ENCODE results near the gene TNFSF9.
"Not testable (repeated sequence)": the region's sequence is repeated elsewhere in the genome, so short reads cannot be mapped to it uniquely, and the experiment has no call there.

Gene TNFSF9

DNA sequence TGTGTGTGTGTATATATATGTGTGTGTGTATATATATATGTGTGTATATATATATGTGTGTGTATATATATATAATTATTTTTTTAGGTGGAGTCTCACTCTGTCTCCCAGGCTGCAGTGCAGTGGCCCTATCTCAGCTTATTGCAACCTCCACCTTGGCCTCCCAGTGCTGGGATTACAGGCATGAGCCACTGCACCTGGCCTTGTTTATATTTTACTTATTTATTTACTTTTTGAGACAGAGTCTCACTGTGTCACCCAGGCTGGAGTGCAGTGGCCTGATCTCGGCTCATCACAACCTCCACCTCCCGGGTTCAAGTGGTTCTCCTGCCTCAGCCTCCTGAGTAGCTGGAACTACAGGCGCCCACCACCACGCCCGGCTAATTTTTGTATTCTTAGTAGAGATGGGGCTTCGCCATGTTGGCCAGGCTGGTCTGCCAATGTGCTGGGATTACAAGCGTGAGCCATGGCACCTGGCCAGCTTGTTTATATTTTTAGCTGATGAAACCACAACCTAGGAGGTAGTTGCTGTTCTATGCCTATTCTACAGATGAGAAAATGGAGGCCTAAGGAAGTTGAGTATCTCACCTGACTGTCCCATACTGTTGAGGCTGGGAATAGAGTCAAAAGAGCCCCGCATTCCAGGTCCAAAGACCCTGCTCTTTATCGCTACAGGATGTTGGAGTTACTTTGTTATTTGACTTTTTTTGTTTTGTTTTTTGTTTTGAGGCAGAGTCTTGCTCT lies 22.6 kb upstream of the TNFSF9 start:
- not testable (repeated sequence) for DNase-seq

- DNase-seq, result no peak
Observed at GRCh38 chr19:6509118-6509971, 21.5 kb upstream of the TNFSF9 start.

DNA sequence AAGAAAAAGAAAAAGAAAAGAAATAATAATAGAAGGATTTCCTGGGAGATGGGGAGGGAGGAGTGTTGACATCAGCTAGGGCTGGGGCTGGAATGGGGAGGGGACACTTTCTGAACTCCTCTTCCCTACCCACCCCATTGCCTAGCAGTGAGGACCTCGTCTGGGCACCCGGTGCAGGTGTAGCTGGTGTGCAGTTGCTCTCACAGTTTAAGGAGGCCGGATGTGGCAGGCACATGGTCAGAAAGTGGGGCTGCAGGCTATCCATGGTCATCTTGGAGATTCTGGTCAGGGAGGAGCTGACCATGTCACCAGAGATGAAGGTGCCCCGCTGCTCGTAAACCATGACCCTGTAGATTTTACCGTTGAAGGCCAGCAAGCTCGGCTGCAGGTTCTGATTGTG lies 20.2 kb upstream of the TNFSF9 start:
- DNase-seq, result no peak

DNA sequence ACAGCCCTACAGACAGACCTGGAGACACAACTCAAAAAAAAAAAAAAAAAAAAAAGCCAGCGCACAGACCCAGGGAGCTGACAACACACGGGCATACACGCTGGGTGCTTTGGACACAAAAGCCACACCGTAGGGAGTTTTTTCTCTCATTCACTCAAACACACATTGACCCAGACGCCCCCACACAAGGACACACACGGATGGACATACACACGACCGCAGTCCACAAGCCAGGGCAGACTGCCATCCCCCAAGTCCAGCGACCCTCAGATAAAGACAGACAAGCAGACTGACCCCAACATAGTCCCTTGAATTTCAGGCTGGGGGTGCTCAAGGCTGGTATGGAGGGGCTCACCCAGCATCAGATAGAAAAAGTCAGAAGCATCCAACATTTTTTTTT lies 16.7 kb upstream of the TNFSF9 start:
- DNase-seq, result no peak

DNA sequence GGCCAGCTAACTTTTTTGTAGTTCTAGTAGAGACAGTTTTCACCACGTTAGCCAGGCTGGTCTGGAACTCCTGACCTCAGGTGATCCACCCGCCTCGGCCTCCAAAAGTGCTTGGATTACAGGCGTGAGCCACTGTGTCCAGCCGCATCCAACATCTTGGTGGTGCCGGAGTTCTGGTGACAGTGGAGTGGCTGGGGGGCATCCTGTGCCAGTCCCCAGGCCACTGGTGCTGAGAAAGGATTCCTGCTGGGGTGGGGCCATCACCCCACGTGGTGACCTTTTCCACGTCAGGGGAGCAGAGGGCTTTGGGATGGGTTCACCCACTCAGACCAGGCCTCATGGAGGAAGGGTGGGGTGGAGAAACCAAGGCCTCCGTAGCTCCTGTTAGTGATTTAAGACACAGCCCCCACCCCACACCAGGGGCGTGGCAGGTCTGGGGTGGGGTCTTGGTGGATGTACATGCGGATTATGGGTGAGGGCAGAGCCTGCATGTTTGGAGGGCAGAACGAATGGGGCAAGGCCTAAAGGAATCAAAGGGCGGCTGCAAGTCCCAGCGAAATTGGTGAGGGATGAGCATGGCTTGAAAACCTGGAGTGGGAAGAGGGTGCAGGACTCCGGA lies 15.8 kb upstream of the TNFSF9 start:
- DNase-seq, result no peak

DNA sequence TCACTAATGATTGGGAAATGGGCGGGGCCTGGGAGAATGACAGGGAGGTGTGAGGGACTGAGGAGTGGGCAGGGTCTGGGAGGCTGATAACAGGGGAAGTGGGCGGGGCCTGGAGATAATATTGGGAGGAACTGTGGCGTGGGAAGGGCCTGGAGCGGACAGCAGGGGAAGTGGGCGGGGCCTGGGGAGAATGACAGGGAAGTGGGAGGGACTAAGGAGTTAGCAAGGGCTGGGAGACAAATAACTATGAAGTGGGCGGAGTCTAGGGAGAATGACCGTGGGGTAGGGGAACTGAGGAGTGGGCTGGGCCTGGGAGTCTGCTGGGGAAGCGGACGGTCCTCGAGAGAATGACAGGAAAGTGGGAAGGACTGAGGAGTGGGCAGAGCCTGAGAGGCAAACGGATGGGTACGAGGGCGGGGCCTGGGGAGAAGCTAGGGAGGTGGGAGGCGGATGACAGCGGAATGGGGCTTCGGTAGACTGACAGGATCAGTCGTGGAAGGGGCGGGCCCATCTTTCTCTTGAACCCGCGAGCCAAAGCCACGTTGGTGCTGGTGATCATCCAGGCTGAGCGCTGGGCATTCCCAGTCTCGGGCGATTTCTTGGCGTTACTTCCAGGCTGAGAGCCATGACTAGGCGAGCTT lies 14.7 kb upstream of the TNFSF9 start:
- DNase-seq, result peak; percentile 77

DNA sequence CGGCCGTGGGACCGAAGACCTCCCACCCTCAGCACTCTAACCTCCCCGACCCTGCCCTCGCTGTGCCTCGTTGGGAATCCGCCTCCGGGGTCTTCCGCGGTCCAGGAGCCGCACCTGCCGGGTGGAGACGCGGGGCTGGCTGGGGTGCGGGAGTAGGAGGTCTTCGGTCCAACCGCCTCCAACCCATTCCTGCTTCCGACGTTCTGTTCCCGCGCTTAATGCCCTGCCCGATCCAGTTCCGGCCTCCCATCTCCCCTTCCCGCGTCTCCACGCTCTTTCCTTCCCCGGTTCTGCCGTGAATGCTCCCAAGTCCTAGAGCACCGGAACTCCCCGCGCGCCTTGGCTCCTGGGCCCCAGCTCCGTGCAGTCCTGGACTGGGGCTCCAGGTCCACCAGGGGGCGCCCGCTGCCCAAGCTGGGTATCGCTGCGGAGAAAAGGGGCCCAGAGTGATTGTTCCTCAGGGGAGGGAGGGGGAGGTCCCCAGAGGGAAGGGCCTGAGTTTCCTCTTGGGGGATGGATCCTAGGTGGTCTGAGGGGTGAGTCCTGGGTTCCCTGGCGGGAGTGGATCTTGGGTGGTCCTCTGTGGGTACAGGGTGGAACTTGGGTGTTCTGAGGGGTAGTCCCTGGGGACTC lies 14.1 kb upstream of the TNFSF9 start:
- DNase-seq, result peak; percentile 94

DNA sequence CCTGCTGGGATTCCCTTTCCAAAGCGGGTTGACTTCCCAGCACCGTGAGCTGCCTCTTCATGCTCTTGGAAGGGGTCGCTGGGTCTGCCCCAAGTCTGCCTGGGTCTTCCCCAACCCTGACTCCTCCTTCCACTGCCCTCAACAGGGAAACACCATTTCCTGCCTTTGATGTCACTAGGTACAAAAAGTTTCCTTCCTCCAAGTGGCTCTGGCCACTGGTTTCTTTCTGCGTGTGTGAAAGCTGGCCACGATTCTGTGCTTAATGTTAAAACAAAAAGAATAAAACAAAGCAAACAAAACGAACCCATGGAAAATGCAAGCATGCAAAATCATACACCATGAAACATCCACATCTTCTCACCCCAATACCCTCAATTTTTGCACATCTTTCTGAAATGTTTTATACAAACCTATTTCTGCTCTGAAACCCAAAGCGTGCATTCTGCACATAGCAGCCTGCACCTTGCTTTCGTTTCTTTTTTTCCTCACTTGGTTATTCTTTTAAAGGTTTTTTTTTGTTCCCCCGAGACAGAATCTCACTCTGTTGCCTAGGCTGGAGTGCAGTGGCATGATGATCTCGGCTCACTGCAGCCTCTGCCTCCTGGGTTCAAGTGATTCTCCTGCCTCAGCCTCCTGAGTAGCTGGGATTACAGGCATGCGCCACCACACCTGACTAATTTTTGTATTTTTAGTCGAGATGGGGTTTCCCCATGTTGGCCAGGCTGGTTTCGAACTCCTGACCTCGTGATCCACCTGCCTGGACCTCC lies 12.5 kb upstream of the TNFSF9 start:
- no peak for DNase-seq

DNA sequence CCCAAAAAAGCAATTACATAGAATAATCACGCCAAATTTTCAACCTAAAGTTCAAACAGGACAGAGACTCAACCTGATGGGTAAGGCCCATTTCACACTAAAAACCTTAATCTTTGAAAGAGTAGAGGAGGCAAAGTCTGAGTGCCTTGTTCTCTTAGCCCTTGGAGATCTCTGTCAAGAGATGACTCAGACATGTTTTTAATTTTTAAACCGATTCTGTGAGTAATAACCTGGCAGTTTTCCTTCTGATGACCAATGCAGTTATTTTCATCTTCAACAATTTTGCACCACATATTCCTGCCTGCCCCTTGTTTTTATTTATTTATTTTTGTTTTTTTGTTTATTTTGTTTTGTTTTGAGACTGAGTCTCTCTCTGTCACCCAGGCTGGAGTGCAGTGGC lies 11.5 kb upstream of the TNFSF9 start:
- DNase-seq, result no peak

DNA sequence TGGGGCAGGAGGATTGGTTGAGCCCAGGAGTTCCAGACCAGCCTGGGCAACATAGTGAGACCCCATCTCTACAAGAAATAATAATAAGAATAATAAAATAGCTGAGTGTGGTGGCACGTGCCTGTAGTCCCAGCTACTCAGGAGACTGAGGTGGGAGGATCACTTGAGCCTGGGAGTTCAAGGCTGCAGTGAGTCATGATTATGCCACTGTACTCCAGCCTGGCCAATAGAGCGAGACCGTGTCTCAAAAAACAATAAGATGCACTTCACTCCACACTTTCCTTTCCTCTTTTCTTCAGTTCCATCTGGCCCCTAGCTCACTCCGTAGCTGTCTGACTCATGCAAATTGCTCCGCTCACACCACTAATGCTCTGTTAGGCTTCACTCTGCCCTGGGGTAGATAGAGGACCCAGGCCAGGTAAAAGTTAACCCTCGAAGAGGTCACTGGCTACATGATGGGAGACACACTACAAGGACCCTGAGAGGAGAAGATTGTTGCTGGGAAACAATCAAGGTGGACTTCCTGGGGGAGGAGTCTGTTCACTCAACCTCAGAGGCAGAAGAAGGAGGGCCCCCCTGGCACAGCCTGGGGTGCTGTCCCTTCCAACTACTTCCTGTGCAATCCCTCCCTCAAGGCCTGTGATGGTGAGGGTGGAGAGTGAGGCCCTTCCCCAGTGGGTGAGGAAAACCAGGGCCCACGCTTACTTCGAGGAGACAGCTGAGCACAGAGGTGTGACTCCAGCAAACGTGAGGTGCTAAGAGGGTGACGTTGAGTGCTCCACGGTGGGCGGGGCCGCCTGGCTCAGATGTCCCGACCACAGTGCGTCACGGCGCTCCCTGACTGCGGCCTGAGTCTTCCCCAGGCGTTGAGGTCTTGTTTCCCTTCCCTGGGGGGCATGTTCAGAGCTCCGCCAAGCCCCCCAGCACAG lies 8.8 kb upstream of the TNFSF9 start:
- peak; percentile 56 for DNase-seq

- DNase-seq, result no peak
Observed at GRCh38 chr19:6522712-6523111, 8.1 kb upstream of the TNFSF9 start.

DNA sequence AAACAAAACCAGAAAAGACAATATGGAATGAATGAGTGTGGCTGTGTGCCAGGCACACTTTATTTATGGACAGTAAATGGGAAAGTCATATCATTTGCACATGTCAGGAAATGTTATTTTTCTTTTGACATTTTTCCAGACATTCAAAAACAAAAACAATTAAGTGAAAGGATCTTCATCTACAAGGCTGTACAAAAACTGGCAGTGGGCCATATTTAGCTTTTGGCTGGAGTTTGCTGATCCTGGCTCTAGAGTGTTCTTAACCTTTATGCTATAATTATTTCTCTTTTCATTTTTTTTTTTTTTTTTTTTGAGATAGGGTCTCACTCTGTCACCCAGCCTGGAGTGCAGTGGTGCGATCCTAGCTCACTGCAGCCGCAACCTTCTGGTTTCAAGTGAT lies 6.5 kb upstream of the TNFSF9 start:
- no peak for DNase-seq

- no peak for DNase-seq
Observed at GRCh38 chr19:6527893-6528543, 2.8 kb upstream of the TNFSF9 start.

- no peak for DNase-seq
Observed at GRCh38 chr19:6528544-6529121, 2.2 kb upstream of the TNFSF9 start.

GRCh38 chr19:6529351-6529750 lies 1.5 kb upstream of the TNFSF9 start:
- DNase-seq, result no peak

DNA sequence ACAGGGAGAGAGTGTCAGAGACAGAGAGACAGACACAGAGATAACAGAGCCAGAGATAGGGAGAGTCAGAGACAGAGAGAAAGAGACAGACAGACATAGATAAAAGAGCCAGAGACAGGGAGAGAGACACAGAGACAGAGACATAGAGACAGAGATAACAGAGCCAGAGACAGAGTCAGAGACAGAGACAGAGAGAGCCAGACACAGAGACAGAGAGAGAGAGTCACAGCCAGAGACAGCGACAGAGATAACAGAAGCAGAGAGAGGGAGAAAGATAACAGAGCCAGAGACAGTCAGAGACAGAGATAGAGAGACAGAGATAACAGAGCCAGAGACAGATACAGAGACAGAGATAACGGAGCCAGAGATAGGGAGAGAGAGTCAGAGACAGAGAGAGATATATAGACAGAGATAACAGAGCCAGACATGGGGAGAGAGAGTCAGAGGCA lies 865 bp upstream of the TNFSF9 start:
- DNase-seq, result no peak

GRCh38 chr19:6531163-6531955 lies 533 bp downstream of the TNFSF9 start:
- no peak for DNase-seq

DNA sequence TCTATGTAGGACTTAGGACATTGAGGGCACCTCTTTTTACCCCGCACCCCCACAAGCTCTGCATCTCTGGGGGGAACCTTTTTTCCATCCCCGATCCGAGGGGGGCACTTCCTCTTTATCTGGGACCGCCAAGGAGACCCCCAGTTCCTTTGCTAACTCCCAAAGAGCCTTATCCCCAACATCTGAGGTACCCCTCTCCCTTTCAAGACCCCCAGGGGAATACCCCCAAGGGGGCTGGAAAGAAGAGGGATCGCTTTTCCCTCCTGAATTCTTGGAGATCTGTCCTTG lies 1.1 kb downstream of the TNFSF9 start:
- no peak for DNase-seq

Measured in CD4-positive, alpha-beta T cell treated with Interleukin-6 for 4 hours (primary cell).